ENCODE measurements around the gene CEP112.

- TF ChIP-seq POLR2A (IDR thresholded peaks at IDR 0.05; ENCODE audit: extremely low read depth, insufficient read length) = no peak
- no peak for TF ChIP-seq CTCF (IDR thresholded peaks at IDR 0.05; ENCODE audit: low read depth, low read length)
Observed at GRCh38 chr17:65900216-65900615, 291.7 kb downstream of the CEP112 start.

Data from NB4 (cell line).